HEK293T (cell line): ENCODE results near the gene MRPS11.

Source experiments
- ARNT ChIP-seq: fragments of 450-650 bp; IDR thresholded peaks from 2 replicates; pipeline ENCODE4 v1.6.1; 2017; ENCODE audit warnings: mild to moderate bottlenecking
- BHLHE40 ChIP-seq: fragments of 450-650 bp; IDR thresholded peaks from 2 replicates; pipeline ENCODE4 v1.6.1; 2016; ENCODE audit warnings: mild to moderate bottlenecking, moderate library complexity, borderline replicate concordance
- HDGF ChIP-seq: fragments of 450-650 bp; IDR thresholded peaks from 2 replicates; pipeline ENCODE4 v1.6.1; 2017; ENCODE audit warnings: antibody characterized with exemption, borderline replicate concordance
- NFRKB ChIP-seq: fragments of 450-650 bp; IDR thresholded peaks from 2 replicates; pipeline ENCODE4 v1.6.1; 2016; ENCODE audit warnings: mild to moderate bottlenecking, moderate library complexity
- SUZ12 ChIP-seq: fragments of 450-650 bp; IDR thresholded peaks from 2 replicates; pipeline ENCODE4 v1.6.1; 2016; ENCODE audit warnings: mild to moderate bottlenecking

- TF ChIP-seq BHLHE40 (no peak), ARNT (no peak), NFRKB (no peak), HDGF (no peak), SUZ12 (no peak)
Measured at GRCh38 chr15:88512601-88513000, 45.1 kb downstream of the MRPS11 start.
